Measurements from ENCODE around the gene JAM2.

GRCh38 chr21:25764065-25764464 is 125.0 kb downstream of the JAM2 start:
- no peak for TF ChIP-seq CTCF (IDR thresholded peaks at IDR 0.05 in 4 of 5, conservative IDR thresholded peaks at IDR 0.05 in 1 of 5)
- TF ChIP-seq POLR2A (IDR thresholded peaks at IDR 0.05): no peak

Data from gastrocnemius medialis (tissue), 4 donors.